ENCODE data around the gene GAGE13. TPM values are rescaled to one million over a fixed set of nuclear protein-coding genes. Genes with fewer than 3 reads are reported as not detected.
"Not testable (repeated sequence)": the region's sequence is repeated elsewhere in the genome, so short reads cannot be mapped to it uniquely, and the experiment has no call there.

Gene GAGE13
- polyA plus RNA-seq, 4 donors = 0.99 TPM; not detected in 3

- not testable (repeated sequence) for DNase-seq (ENCODE audit: low read depth in 4 of 4, low spot score in 3 of 4)
Measured at GRCh38 chrX:49323735-49324134, 7.6 kb upstream of the GAGE13 start.

- DNase-seq (ENCODE audit: low read depth in 4 of 4, low spot score in 3 of 4) = not testable (repeated sequence)
Measured at GRCh38 chrX:49330421-49330820, 961 bp upstream of the GAGE13 start.

DNA sequence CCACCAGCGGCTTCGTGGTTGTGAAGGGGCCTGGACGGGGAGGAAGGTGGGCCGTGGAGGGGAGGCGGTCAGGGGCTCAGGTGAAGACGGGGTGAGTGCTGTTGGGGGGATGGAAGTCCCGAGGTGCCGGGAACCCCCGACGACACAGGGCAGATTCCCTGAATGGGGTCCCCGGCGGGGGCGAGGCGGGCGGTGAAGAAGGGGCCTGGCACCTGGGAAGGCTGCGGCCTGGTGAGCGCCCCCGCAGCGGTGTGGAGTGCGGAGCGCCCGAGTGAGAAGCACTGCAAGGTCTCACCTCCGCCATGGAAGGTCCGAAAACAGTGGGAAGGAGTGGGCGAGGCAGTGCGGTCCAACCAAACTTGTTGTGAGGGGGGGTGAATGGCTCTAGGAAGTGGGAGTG lies 459 bp downstream of the GAGE13 start:
- not testable (repeated sequence) for DNase-seq (ENCODE audit: low read depth in 4 of 4, low spot score in 3 of 4)

DNA sequence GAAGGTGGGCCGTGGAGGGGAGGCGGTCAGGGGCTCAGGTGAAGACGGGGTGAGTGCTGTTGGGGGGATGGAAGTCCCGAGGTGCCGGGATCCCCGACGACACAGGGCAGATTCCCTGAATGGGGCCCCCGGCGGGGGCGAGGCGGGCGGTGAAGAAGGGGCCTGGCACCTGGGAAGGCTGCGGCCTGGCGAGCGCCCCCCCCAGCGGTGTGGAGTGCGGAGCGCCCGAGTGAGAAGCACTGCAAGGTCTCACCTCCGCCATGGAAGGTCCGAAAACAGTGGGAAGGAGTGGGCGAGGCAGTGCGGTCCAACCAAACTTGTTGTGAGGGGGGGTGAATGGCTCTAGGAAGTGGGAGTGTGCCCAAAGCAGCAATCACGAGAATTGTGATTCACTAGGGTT lies 10.1 kb downstream of the GAGE13 start:
- DNase-seq (ENCODE audit: low read depth in 4 of 4, low spot score in 3 of 4) = not testable (repeated sequence)

DNA sequence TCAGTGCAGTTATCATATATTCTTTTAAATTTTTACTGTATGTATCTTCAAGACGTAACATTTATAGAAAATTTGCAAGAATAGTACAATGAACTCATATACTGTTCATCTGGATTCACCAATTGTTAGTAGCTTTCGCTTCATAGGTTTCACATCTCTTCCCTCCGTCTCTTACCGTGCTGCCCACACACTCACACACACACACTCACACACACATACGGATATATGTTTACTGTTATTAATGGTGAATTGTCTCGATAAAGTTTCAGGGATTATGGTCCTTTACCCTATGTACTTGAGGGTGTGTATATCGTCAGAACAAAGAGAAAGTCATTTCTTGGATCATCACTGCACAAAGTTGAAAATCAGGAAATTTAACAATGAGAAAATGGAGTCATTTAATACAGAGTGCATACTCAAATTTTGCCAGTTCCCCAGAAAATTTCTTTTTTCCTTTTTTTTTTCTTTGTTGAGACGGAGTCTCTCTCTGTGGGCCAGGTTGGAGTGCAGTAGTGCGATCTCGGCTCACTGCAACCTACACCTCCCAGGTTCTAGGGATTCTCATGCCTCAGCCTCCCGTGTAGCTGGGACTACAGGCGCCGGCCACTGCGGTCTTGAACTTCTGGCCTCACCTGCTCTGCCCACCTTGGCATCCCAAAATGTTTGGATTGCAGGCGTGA lies 13.3 kb downstream of the GAGE13 start:
- DNase-seq (ENCODE audit: low read depth in 4 of 4, low spot score in 3 of 4) = not testable (repeated sequence)

GRCh38 chrX:49345402-49345801 lies 14.0 kb downstream of the GAGE13 start:
- not testable (repeated sequence) for DNase-seq (ENCODE audit: low read depth in 4 of 4, low spot score in 3 of 4)

DNA sequence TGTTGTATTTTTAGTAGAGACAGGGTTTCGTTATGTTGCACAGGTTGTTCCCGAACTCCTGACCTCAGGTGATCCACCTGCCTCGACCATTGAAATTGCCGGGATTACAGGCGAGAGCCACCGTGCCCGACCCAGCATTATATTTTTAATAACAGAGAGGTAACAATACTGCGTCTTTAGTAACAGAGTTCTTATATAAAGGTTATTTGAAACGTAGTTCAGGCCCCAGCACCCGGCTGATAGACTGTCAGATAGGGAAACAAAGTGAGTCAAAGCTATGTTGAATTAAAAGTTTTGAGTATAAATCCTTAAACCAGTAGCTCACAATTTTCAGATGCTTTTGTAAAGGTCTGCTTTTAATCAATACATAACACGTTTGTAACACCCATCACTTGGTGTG lies 14.8 kb downstream of the GAGE13 start:
- DNase-seq (ENCODE audit: low read depth in 4 of 4, low spot score in 3 of 4) = not testable (repeated sequence)

Other genes starting within 250 kb of the GAGE13 start
- gene GPKOW, start 207.8 kb upstream of the GAGE13 start, polyA plus RNA-seq (ENCODE audit: insufficient read length in 4 of 4) = 10 to 100 TPM; 20.5 to 25.1 (median 23.1) TPM
- gene MAGIX, start 168.8 kb upstream of the GAGE13 start, polyA plus RNA-seq (ENCODE audit: insufficient read length in 4 of 4) = 1 to 10 TPM; 3.5 to 8.5 (median 4.0) TPM
- 10 to 100 TPM; 14.8 to 42.3 (median 37.5) TPM for gene PLP2, start 159.7 kb upstream of the GAGE13 start, polyA plus RNA-seq (ENCODE audit: insufficient read length in 4 of 4)
- 1 to 10 TPM; 2.5 to 6.2 (median 4.6) TPM for gene PRICKLE3, start 145.2 kb upstream of the GAGE13 start, polyA plus RNA-seq (ENCODE audit: insufficient read length in 4 of 4)
- gene SYP, start 131.4 kb upstream of the GAGE13 start, polyA plus RNA-seq (ENCODE audit: insufficient read length in 4 of 4) = 1 to 10 TPM; 2.5 to 3.9 (median 3.0) TPM
- under 1 TPM; 0.03 to 0.70 (median 0.11) TPM for gene CACNA1F, start 98.2 kb upstream of the GAGE13 start, polyA plus RNA-seq (ENCODE audit: insufficient read length in 4 of 4)
- gene CCDC22, start 96.1 kb upstream of the GAGE13 start, polyA plus RNA-seq (ENCODE audit: insufficient read length in 4 of 4) = 10 to 100 TPM; 11.2 to 22.5 (median 16.7) TPM
- under 1 TPM; 0.66 to 0.85 (median 0.79) TPM for gene FOXP3, start 66.9 kb upstream of the GAGE13 start, polyA plus RNA-seq (ENCODE audit: insufficient read length in 4 of 4)
- gene PPP1R3F, start 61.8 kb upstream of the GAGE13 start, polyA plus RNA-seq (ENCODE audit: insufficient read length in 4 of 4) = 10 to 100 TPM in 1 of 4 donors, 1 to 10 TPM in 3; 4.8 to 11.5 (median 5.0) TPM
- not detected for gene GAGE10, start 27.9 kb upstream of the GAGE13 start, polyA plus RNA-seq (ENCODE audit: insufficient read length in 4 of 4)
- gene GAGE12J, start 9.5 kb upstream of the GAGE13 start, polyA plus RNA-seq (ENCODE audit: insufficient read length in 4 of 4) = not detected
- not detected for gene GAGE12C, start 200.6 kb downstream of the GAGE13 start, polyA plus RNA-seq (ENCODE audit: insufficient read length in 4 of 4)
- not detected for gene GAGE12D, start 210.2 kb downstream of the GAGE13 start, polyA plus RNA-seq (ENCODE audit: insufficient read length in 4 of 4)
- gene GAGE12E, start 219.7 kb downstream of the GAGE13 start, polyA plus RNA-seq (ENCODE audit: insufficient read length in 4 of 4) = not detected
- not detected for gene GAGE12F, start 229.3 kb downstream of the GAGE13 start, polyA plus RNA-seq (ENCODE audit: insufficient read length in 4 of 4)
- not detected for gene GAGE12G, start 238.8 kb downstream of the GAGE13 start, polyA plus RNA-seq (ENCODE audit: insufficient read length in 4 of 4)
- gene GAGE12H, start 248.4 kb downstream of the GAGE13 start, polyA plus RNA-seq (ENCODE audit: insufficient read length in 4 of 4) = not detected